Stimulated activated CD8-positive, alpha-beta memory T cell treated with anti-CD3 and anti-CD28 coated beads, Interleukin-12 subunit alpha, Interleukin-12 subunit beta, amount 100 ng/mL, for 1 hour (primary cell): ENCODE measurements around the gene TMC1.
"Not testable (repeated sequence)": the region's sequence is repeated elsewhere in the genome, so short reads cannot be mapped to it uniquely, and the experiment has no call there.

Experiments
- DNase-seq: peaks from one replicate; pipeline ENCODE4 v3.0.0-alpha.2; 2020; ENCODE audit warnings: low read depth

The TMC1 gene

GRCh38 chr9:72521416-72521815 lies at the start of gene TMC1:
Gene TMC1, plus strand, starts transcription at chr9:72521608. Its CDS starts 127,041 bp downstream, at chr9:72648649.
- DNase-seq, result not testable (repeated sequence)

DNA sequence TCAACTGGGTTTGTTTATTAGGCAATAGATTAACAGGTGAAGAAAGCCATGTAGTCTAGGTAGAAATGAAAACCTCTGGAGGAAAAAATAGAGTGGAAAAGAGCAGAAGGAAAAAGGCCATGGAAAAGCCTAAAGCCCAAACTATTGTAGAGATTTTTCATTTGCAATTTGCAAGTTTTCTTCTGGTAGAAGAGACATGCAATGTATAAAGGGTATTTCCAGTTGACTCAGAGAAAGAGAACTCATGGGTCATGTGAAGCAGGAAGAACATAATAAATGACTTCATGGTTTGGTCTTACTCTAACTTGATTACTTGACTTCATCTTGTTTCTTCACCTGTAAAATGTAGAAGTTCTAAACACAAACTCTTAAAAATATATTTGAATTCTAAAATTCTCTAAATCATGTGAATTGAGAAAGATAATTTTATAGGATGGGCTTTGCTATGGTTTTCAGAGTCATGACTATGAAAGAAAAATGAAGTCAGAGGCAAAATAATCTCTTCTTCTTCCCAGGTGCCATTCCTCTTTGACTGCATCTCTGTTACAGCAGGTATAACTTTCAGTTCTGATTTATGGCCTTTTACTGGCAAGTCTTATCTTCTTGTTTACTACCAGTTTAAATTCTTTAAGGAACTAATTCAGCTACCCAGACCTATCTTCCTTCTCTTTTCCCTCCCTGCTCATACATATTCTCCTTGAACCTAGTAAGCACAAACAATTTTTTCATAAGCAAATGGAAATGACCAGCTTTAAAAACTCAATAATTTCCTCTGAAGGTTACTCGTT lies 47.7 kb upstream of the TMC1 start:
- DNase-seq, result no peak

DNA sequence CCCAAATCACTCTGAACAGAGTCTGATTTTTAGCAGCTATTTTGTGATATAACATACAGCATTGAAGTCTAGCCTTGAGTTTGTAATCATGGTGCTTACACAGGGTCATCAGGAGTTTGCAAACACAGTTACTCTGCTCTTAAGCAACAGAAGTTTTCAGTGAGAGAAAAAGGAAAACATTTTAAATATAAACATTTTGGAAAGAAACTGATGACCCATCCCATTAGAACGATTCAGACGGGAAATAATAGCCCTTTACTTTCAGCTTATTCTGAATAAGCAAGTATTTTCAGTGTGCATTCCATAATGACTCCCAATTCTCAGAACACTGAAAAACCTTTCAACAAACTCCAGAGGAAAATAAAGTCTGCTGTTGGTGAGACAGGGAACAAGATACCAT lies 46.7 kb upstream of the TMC1 start:
- DNase-seq, result no peak

DNA sequence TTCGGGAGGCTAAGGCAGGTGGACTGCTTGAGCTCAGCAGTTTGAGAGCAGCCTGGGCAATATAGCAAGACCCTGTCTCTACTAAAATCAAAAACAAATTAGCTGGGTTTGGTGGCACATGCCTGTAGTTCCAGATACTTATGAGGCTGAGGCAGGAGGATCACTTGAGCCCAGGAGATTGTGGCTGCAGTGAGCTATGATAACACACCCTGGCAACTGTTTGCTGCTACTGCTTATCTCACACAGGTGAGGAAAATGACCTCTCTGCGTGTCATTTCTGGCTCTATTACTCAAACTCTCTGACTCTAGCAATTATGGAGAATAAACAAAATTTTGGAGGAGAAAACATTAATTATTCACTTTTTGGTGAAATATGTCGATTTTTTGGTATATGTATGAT lies 45.3 kb upstream of the TMC1 start:
- no peak for DNase-seq

DNA sequence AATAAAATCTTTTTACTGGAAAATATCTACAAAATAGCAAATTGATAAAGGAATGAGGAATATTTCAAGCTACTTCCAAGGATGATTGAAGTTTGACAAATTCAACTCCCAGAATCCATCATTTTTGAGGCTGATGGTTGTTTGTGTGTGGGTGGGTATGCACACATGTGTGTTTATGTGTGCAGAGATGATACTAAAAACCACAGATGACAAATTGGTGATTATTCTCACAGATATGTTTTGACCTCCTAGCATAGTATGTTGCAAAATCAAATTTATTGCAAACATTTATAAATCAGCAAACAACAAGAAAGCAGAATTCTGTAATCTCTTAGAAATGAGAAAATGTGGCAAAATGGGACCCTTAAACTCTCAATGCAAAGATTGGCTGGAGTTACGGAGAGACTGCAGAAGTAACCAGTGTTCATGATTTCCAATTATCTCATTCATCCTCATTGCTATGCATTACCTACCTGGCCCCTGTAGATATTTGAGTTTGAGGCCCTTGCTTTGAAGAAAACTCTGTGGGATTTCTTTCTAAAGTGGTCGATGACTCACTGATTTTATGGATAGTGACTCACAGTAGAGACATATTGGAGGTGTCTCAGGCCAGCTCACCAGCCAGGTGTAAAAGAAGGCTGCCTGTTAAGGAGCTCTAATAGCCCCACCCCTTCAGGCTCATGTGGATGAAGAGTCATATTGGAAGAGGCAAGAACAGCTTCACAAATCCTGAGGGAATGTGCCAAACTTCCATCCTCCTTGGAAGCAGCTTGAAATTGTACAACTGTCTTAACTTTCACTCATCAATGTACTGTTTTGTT lies 44.6 kb upstream of the TMC1 start:
- peak; percentile 29 for DNase-seq

DNA sequence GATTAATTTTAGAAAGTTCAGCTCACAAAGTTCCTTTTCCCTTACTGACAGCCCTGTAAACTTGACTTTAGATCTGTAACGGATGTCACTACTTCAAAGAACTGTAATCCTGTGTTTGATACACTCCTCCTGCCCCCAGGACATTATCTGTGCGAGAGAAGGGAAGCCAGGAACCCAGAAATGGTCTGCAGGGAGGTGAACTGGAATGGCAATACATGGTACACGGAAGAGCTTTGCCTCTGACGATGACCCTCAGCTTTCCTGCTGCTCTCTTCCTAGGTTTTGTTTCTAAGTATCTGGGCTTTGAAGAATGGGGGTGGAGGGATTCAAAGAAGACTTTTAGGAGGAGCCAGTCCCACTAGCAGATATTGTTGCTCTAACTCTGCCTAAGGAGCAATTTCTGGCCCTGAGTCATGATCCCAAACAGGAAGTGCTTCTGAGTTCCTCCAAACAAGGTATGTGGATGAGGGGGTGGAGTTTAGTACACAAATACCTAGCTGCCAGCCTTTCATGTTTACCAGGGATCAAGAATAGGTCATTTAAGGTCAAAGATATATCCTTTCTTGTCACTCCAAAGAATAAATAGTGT lies 43.4 kb upstream of the TMC1 start:
- DNase-seq, result no peak

- no peak for DNase-seq
Measured at GRCh38 chr9:72478966-72479365, 42.4 kb upstream of the TMC1 start.

- not testable (repeated sequence) for DNase-seq
Measured at GRCh38 chr9:72480261-72480660, 41.1 kb upstream of the TMC1 start.

DNA sequence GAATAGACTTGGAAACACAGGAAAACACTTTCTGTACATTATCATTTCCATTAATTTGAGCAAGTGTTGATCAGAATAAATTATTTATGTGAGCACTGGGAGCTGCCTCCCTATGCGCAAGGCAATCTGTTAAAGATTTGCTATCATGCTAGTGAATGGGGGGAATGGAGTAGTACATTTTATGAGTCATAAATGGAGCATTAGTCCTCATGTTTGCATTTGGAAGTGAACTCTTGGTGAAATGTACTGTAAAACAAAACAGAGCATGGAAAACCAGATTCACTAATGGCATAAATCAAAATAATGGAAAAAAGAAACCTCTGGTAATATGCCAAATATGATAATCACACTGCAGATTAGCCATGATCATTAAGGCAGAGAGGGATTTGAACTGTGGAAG lies 40.5 kb upstream of the TMC1 start:
- DNase-seq, result no peak

GRCh38 chr9:72485821-72486593 lies 35.4 kb upstream of the TMC1 start:
- no peak for DNase-seq

DNA sequence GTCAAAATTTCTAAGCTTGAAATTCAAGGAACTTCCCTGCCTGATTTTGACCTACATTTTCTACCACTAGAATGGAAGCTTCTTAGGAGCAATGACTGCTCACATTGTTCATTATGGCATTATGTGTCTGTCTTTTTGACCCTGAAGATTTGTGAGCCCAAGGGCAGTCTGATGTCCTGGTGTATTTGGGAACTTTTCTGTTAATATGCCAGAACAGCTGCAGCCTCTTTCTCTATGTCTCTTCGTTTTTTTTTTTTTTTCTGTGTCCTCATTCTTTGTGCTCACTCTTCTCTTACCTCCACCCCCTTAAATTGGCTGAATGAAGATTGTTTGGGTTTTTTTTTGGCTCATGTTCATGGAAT lies 34.8 kb upstream of the TMC1 start:
- no peak for DNase-seq

DNA sequence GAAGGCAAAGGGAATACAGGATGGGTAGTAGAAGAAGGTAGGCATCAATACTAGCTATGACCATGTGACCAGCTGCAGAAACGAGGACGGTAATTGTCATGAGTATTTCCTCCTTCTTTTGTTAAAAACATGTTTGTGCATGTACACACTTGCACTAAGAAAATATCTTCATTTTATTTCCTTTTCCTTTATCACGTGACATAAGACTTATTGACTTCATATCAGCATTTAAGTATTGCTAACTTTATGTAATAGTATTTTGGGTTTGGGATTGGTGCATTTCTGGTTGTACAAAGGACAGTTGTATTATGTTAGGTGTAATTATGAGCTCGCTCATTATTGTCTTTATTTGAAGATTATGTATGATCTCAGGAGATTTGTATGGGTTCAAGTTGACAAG lies 33.7 kb upstream of the TMC1 start:
- not testable (repeated sequence) for DNase-seq

DNA sequence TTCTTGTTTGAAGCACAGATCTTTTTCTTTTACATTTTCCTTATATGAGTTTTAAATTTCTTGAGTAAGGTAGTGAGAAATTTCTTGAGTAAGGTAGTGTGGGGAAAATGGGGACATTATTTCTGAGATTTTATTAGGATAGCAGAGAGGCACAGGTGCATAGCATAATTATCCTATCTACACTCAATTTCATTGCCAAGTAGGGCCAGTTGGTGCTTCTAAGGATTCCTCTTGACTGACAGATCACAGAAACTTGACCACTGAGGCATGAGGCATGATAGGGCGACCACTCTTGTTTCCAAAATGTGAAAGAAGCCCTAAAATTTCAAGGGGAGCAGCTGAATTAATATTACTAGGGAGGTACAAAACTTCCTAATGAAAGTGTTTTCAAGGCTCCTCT lies 31.4 kb upstream of the TMC1 start:
- DNase-seq, result no peak

GRCh38 chr9:72491242-72491641 lies 30.2 kb upstream of the TMC1 start:
- no peak for DNase-seq

DNA sequence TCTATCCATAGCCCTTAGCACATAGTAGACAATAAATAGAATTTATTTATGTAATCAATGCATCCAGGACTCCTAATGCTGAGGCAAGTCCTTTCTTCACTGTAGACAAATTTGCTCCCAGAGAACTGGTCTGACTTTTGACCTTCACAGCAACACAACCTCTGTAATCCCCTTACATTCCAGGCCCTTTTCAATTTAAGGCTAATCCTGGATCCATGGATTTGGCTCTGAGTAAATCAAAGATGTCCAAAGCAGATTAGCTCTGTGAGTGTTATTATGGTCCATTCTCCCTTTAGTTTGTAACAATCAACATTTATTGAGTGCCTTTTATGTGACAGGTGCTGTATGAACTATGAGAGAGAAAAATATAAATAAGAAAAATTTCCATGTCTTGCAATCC lies 27.4 kb upstream of the TMC1 start:
- no peak for DNase-seq

DNA sequence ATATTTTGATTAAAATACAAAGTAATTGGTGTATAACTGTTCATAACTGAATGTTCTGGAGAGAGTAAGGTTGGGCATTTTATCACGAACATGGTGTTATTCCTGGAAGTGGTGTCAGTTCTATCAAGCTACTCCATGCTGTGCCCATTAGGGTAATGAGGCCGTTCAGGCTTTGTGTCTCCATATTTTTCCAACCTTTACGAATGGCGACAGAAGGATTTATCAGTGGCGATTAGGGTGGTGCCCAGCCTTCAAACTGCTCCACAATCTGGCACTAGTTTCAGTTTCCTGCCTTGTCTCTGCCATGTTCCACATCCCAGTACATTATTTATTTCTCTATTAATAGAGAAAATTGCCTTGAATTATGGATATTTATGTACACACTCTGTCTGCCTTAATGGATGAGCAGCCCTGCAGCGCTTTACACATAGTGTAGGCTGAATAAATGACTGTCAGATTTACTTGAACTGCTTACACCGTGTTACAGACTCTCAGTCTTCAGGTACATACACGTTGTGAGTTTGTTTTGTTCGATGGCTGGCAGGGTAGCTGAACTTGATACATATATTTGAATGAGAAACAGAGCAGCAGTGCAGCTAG lies 23.9 kb upstream of the TMC1 start:
- DNase-seq, result no peak

DNA sequence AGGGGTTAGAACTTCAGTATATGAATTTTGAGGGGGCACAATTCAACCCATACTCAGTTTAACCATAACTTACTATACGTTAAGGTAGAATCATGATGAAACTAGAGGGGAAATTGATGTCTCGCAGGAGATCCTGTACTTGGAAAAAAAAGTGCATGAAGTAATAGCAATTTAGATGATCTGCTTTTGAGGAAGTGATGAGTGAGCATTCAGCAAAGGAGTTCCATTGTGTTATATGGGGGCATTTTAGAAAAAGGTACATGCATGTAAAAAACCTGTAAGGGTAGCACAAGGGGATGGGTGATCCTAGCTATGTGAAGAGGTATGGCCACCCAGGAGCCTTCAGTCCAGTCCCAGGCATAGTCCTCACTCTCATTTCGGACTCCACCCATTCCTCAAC lies 14.8 kb upstream of the TMC1 start:
- DNase-seq, result no peak

DNA sequence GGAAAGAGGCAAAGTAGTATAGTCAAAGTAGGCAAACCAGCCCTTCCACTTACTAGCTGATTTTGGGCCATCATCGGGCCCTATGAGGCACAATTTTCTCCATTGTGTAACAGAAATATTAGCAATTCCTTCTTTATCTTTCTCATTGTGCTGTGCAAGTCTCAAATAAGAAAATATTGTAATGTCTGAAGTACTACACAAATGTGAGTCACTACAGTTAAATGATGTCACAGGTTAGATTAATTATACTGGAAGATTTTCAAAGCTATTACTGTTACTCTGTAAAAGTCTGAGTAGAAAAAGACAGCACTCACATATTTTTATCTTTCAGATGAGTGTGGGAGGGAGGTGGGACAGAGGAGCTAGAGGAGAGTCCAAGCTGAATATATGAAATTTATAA lies 12.4 kb upstream of the TMC1 start:
- no peak for DNase-seq

DNA sequence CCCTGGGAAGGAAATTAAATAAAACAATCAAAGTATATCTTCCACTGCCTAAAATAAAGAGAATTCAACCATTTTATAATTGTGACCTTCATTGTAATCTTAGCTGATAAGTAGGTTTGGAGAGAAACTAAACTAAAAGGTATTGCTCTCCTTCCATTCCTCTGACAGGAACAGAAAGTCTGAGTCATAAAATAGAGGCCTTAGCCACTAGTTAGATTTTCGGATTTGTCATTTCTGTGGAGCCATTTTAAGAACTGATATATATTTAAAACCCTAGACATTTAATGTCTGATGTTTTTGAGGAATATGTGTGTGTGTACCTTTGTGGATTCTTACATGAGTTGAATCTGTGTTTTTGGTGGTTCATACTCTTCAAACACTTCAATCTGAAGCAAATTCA lies 11.8 kb upstream of the TMC1 start:
- DNase-seq, result no peak

- DNase-seq, result not testable (repeated sequence)
Measured at GRCh38 chr9:72521011-72521410, 397 bp upstream of the TMC1 start.

GRCh38 chr9:72524820-72525540 lies 3.6 kb downstream of the TMC1 start:
- DNase-seq, result no peak
